Skeletal muscle cell (primary cell): ENCODE results near the gene NAV2.
A peak's percentile ranks its signal among the peaks of the same experiment; 100 is the strongest.
"Not testable (repeated sequence)": the region's sequence is repeated elsewhere in the genome, so short reads cannot be mapped to it uniquely, and the experiment has no call there.

ENCODE experiments used
- DNase-seq: peaks from one replicate; pipeline ENCODE4 v3.0.0-alpha.2; 2010; ENCODE audit warnings: low read depth
- H3K4me3 ChIP-seq: 2 replicates; pipeline ENCODE4 v1.5.1; 2011; ENCODE audit warnings: low read depth, mild to moderate bottlenecking, control low read depth, low read length, moderate library complexity

The NAV2 gene

GRCh38 chr11:19924716-19925115, 212.1 kb downstream of the NAV2 start:
- H3K4me3 ChIP-seq: no peak overlapping the region
- DNase-seq: no peak

GRCh38 chr11:19927403-19927802, 214.8 kb downstream of the NAV2 start:
- not testable (repeated sequence) for DNase-seq, H3K4me3 ChIP-seq

GRCh38 chr11:19929147-19929546, 216.5 kb downstream of the NAV2 start:
- no peak for DNase-seq
- H3K4me3 ChIP-seq: no peak overlapping the region

- DNase-seq: no peak
- H3K4me3 ChIP-seq: no peak overlapping the region
These were observed 217.0 kb downstream of the NAV2 start for GRCh38 chr11:19929655-19930054.

- peak overlapping the region; percentile 1 for H3K4me3 ChIP-seq
- DNase-seq: no peak
These were observed 218.6 kb downstream of the NAV2 start for GRCh38 chr11:19931141-19931770.

DNA sequence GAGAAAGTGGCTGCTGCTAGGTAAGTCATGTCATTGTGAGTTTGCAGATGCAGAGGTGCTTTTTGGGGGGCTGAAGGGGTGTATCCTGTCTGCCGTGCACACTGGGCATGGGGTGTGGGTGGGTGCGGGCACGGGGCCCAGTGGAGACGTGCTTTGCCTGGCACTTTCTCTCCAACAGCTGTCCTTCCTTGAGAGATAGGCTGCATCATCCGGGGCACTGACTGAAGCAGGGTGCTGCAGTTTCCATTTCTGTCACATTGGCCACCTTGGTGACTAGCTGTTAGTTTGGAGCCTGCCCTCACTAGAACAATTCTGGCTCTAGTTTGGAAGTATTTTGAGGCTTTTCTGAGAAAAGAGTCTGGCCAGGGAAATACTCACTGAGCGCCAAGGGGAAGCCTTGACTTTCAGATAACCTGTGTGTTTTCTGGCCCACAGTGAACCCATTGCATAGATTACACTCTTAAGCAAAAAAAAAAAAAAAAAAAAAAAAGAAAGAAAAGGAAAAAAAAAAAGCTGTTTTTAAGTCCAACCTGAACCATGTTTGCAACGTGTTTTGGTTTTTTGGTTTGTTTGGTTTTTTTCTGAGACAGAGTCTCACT, 219.2 kb downstream of the NAV2 start:
- no peak overlapping the region for H3K4me3 ChIP-seq

DNA sequence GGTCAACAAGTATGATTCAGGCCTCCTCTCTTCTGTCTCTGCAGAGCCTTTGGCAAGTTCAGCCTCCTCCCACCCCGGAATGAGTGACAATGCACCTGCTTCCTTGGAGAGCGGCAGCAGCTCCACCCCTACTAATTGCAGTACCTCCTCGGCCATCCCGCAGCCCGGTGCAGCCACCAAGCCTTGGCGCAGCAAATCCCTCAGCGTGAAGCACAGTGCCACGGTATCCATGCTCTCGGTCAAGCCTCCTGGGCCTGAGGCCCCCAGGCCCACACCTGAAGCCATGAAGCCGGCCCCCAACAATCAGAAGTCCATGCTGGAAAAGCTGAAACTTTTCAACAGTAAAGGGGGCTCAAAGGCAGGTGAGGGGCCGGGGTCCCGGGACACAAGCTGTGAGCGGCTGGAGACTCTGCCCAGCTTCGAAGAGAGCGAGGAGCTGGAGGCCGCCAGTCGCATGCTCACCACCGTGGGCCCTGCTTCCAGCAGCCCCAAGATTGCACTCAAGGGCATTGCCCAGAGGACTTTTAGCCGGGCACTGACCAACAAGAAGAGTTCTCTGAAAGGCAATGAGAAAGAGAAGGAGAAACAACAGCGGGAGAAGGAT, 220.6 kb downstream of the NAV2 start:
- no peak for DNase-seq
- no peak overlapping the region for H3K4me3 ChIP-seq

More for the DNA sequence above, 219.2 kb downstream of the NAV2 start:
- DNase-seq: no peak

- no peak overlapping the region for H3K4me3 ChIP-seq
- DNase-seq: no peak
These were observed 221.3 kb downstream of the NAV2 start for GRCh38 chr11:19933801-19934488.

DNA sequence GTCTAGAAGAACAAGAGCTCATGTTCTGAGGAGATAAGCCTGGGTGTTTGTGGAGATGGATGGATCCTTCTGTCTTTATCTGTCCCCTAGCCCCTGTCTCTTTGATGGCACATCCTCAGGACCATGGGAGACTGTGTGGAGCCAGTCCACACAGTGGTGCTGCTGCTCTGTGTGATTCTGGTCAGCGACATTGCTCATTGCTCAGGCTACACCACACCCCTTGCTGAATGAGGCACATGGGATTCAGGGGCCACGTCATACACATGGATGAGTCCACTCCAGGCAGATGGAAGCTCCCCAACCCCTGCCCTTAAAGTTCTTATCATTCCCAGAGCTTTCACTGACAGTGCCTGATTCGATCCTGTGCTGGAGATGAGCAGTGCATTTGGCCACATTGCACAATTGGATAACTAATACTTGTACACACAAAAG, 222.2 kb downstream of the NAV2 start:
- H3K4me3 ChIP-seq: no peak overlapping the region
- DNase-seq: peak; percentile 78

GRCh38 chr11:19935507-19935906, 222.9 kb downstream of the NAV2 start:
- H3K4me3 ChIP-seq: no peak overlapping the region
- peak; percentile 47 for DNase-seq

DNA sequence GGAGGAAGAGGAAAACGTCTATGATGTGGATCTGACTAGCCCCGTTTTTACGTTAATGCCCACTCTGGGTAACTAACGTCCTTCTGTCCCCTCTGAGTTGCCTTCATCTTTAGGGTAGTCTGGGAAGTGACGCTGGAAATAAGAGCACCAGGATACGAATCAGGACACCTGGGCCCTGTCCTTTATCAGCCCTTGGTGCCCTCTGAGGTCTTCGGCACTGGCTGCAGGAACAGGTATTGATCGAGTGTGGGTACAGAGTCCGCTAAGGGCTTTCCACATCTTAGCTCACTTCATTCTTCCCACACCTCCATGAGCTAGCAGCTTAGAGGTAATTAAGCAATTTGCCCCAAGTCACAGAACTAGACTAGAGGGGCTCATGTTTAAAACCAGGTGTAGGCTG, 223.8 kb downstream of the NAV2 start:
- no peak overlapping the region for H3K4me3 ChIP-seq
- no peak for DNase-seq

DNA sequence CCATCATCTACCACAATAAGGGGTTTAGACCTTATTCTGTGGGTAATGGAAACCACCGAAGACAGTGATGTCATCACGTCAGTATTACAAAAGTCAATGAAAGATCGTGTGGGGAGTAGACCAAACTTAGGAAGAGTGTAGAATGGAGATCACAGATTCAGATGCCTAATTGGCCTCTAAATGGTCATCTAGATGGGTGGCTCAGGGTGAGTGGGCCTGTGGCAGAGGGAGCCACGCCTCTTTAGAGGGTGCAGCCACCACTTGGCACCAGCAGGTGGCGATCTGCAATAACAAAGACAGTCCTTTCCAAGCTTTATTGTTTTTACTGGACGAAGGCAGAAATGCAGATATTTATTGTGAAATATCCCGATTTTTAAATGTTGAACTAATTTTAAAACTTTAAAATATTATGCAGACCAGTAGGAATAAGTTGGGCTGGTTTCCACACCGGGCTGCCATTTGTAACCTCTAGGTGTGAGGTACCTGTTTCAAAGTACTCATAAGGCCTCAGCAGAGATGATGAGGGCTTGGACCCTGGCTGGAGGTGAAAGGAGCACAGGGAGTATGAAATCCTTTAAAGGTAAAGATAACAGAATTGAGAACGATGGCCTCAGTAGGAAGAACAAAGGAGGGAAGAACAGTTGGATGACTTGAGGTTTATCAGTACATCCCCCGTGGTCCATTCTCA, 225.7 kb downstream of the NAV2 start:
- DNase-seq: no peak
- H3K4me3 ChIP-seq: no peak overlapping the region

DNA sequence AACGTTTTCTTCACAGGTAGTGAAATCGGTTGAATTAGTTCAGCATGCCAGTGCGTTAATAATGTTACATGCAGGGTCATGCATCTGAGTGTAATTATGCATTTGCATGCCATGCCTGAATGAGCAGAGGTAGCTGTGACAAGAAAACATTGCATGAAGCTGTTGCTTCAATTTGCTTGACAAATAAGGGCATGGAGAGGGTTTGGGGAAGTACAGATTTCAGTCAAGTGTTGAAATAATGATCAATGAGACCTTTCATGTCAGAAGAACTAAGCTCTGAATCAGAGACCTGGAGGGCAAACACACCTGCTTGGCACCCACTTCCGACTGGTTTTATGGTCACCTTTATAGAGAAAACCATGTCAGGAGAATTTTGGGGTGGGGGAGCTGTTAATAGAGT, 226.2 kb downstream of the NAV2 start:
- DNase-seq: no peak
- H3K4me3 ChIP-seq: no peak overlapping the region

DNA sequence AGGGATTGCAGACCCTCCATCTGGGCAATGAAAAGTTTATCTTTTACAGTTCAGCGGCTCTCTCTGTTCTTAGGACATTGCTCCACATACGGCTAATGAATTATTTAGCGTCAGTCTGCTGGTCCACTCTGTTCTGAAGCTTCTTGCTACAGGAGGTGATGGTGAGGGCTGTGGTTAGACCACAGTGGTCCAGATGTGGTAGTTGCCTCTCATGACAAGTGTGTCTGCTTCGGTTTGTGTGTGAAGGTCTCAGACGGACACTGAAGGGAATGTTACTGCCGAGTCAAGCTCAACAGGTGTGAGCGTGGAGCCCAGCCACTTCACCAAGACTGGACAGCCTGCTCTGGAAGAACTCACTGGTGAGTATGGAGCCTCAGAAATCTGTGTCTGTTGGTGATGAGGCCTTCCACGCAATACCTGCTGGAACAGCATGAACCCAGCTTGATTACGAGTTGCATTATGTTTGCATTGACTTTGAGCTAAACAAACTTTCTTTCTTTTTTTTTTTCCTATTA, 226.8 kb downstream of the NAV2 start:
- DNase-seq: no peak
- no peak overlapping the region for H3K4me3 ChIP-seq

- H3K4me3 ChIP-seq: no peak overlapping the region
- no peak for DNase-seq
These were observed 228.2 kb downstream of the NAV2 start for GRCh38 chr11:19940831-19941230.

- no peak for DNase-seq
- no peak overlapping the region for H3K4me3 ChIP-seq
These were observed 234.0 kb downstream of the NAV2 start for GRCh38 chr11:19946681-19947080.

- no peak for DNase-seq
These were observed 235.0 kb downstream of the NAV2 start for GRCh38 chr11:19947537-19948114.

GRCh38 chr11:19949606-19950005, 237.0 kb downstream of the NAV2 start:
- H3K4me3 ChIP-seq: no peak overlapping the region

More at GRCh38 chr11:19947537-19948114, 235.0 kb downstream of the NAV2 start:
- no peak overlapping the region for H3K4me3 ChIP-seq

GRCh38 chr11:19951558-19952115, 239.0 kb downstream of the NAV2 start:
- H3K4me3 ChIP-seq: no peak overlapping the region
- no peak for DNase-seq

More at GRCh38 chr11:19949606-19950005, 237.0 kb downstream of the NAV2 start:
- no peak for DNase-seq
